Liver (tissue), 3 donors: ENCODE measurements around the gene UCP2.

Source experiments
- ATF3 ChIP-seq: IDR thresholded peaks from 2 replicates; pipeline ENCODE4 v1.6.1; 2016; ENCODE audit warnings: antibody characterized with exemption
- CTCF ChIP-seq: fragments of 150-350 bp; IDR thresholded peaks from 2 replicates; pipeline ENCODE4 v1.5.1; 2017; ENCODE audit warnings: improper control_type of control experiment, low read depth, low read length; ENCODE audit not compliant: missing input control
- FOXA1 ChIP-seq: IDR thresholded peaks from 2 replicates; pipeline ENCODE4 v1.6.1; 2016; ENCODE audit warnings: antibody characterized with exemption
- GABPA ChIP-seq, 2 donors: IDR thresholded peaks in 1 of 2; conservative IDR thresholded peaks in 1 of 2; 2 replicates each; pipeline ENCODE4 v1.6.1; 2016; ENCODE audit warnings: antibody characterized with exemption in 2 of 2, mild to moderate bottlenecking in 1 of 2, moderate library complexity in 1 of 2
- REST ChIP-seq: IDR thresholded peaks from 2 replicates; pipeline ENCODE4 v1.6.1; 2016; ENCODE audit warnings: antibody characterized with exemption, mild to moderate bottlenecking
- TAF1 ChIP-seq: conservative IDR thresholded peaks from 2 replicates; pipeline ENCODE4 v1.6.1; 2016; ENCODE audit warnings: antibody characterized with exemption, mild to moderate bottlenecking
- donor health status: healthy.
- donor health status: healthy.

- TF ChIP-seq GABPA (IDR thresholded peaks at IDR 0.05 in 1 of 2, conservative IDR thresholded peaks at IDR 0.05 in 1 of 2) = no peak
- TF ChIP-seq REST = no peak
- TF ChIP-seq CTCF = no peak
- TF ChIP-seq ATF3 = no peak
- no peak for TF ChIP-seq FOXA1
- TF ChIP-seq TAF1 = no peak
Measured at GRCh38 chr11:73969091-73969490, 13.6 kb downstream of the UCP2 start.
